SW480 (cell line): ENCODE results near the gene CLDN18.
A peak's percentile ranks its signal among the peaks of the same experiment; 100 is the strongest.

Experiments
- DNase-seq: peaks from one replicate; pipeline ENCODE4 v3.0.0-alpha.2; 2016; ENCODE audit warnings: low spot score

CLDN18 gene

GRCh38 chr3:138025553-138025952 is 15.6 kb downstream of the CLDN18 start:
- no peak for DNase-seq

GRCh38 chr3:138027821-138028220 is 17.9 kb downstream of the CLDN18 start:
- DNase-seq: no peak

- DNase-seq: no peak
Measured at GRCh38 chr3:138030734-138031280, 20.8 kb downstream of the CLDN18 start.

GRCh38 chr3:138031536-138031935 is 21.6 kb downstream of the CLDN18 start:
- DNase-seq: no peak

- no peak for DNase-seq
Measured at GRCh38 chr3:138032567-138032966, 22.6 kb downstream of the CLDN18 start.

- DNase-seq: no peak
Measured at GRCh38 chr3:138033202-138033691, 23.3 kb downstream of the CLDN18 start.

GRCh38 chr3:138034918-138035317 is 25.0 kb downstream of the CLDN18 start:
- DNase-seq: no peak

GRCh38 chr3:138036572-138036971 is 26.6 kb downstream of the CLDN18 start:
- DNase-seq: no peak

GRCh38 chr3:138038725-138039462 is 28.9 kb downstream of the CLDN18 start:
- peak; percentile 8 for DNase-seq

- no peak for DNase-seq
Measured at GRCh38 chr3:138042043-138042442, 32.1 kb downstream of the CLDN18 start.

GRCh38 chr3:138043266-138044029 is 33.5 kb downstream of the CLDN18 start:
- no peak for DNase-seq

GRCh38 chr3:138046085-138046484 is 36.1 kb downstream of the CLDN18 start:
- no peak for DNase-seq

- no peak for DNase-seq
Measured at GRCh38 chr3:138046955-138047354, 37.0 kb downstream of the CLDN18 start.

GRCh38 chr3:138047596-138048158 is 37.7 kb downstream of the CLDN18 start:
- DNase-seq: no peak

- no peak for DNase-seq
Measured at GRCh38 chr3:138049157-138049919, 39.4 kb downstream of the CLDN18 start.

GRCh38 chr3:138051947-138052802 is 42.2 kb downstream of the CLDN18 start:
- DNase-seq: peak; percentile 47

GRCh38 chr3:138054057-138054456 is 44.1 kb downstream of the CLDN18 start:
- DNase-seq: no peak

GRCh38 chr3:138057384-138057783 is 47.4 kb downstream of the CLDN18 start:
- DNase-seq: no peak

- DNase-seq: no peak
Measured at GRCh38 chr3:138059261-138059660, 49.3 kb downstream of the CLDN18 start.

- DNase-seq: no peak
Measured at GRCh38 chr3:138060792-138061191, 50.8 kb downstream of the CLDN18 start.

GRCh38 chr3:138062037-138062436 is 52.1 kb downstream of the CLDN18 start:
- no peak for DNase-seq
